Measurements from ENCODE around the gene SRGAP1.

SRGAP1 gene

DNA sequence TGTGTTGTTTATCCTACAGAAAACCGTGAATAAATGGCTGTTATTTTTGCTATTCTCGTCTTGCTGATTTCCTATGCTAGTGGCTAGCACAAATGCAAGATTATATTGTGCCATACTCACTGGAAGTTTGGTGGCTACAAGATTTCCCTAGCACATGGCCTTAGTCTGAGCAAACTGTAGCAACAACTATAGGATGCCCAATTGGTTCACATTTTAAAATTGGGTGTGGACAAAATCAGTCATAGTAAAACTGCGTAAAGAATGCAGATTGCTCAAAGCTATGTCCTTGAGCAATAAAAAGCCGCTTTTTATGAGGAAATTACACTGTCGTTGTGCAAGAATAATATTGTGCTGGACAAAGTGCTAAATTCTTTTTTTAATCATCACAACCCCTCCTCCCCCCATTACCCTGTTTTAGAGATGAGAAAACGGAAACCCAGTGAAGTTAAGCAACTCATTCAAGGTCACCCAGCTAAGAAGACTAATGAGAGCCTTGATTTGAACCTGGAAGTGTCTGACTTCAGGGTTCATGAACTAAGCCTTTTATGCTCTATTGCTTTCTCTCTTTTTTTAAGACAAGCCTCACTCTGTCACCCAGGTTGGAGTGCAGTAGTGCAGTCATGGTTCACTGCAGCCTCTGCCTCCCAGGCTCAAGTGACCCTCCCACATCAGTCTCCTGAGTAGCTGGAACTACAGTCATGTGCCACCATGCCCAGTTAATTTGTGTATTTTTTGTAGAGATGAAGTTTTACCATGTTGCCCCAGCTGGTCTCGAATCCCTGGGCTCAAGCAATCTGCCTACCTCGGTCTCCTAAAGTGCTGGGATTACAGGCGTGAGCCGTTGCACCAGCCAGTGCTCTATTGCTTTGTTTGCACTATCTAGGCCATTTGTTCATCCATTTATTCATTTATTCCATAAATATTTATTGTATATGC is 73.6 kb downstream of the SRGAP1 start:
- H3K4me1 ChIP-seq (ENCODE audit: control insufficient read depth, insufficient read depth, low read length): peaks cover 36% of the 10 kb centered on the region
- ChIA-PET POLR2A (no interaction called here), CTCF (interaction anchor here (1.4 kb wide), 1 partner anchor 51 kb away, joined by 3 read pairs; no protein-coding TSS in a partner anchor)
- no peak overlapping the region for H3K4me3 ChIP-seq (ENCODE audit: low read depth, low read length)
- no peaks in the 10 kb centered on the region for H3K9me3 ChIP-seq (ENCODE audit: control insufficient read depth, insufficient read depth, low read depth, low read length)
- no peaks in the 10 kb centered on the region for H3K36me3 ChIP-seq (ENCODE audit: control insufficient read depth in 2 of 2, insufficient read depth in 1 of 2, low read length in 2 of 2)
- H3K27ac ChIP-seq (ENCODE audit: extremely low read depth, low read depth, low read length): peak overlapping the region; percentile 6; the same call in 1 of the 2 replicates
- TF ChIP-seq ZBTB21 (tag by site-specific recombination; IDR thresholded peaks at IDR 0.05) (no peak), TSHZ1 (tag by site-specific recombination; IDR thresholded peaks at IDR 0.05; ENCODE audit: borderline replicate concordance) (no peak), ZNF830 (tag by site-specific recombination; IDR thresholded peaks at IDR 0.05; ENCODE audit: low read depth) (no peak), ZNF785 (tag by site-specific recombination; IDR thresholded peaks at IDR 0.05) (no peak), ZBTB48 (tag by site-specific recombination; IDR thresholded peaks at IDR 0.05) (0 out of 2 replicates have a peak, but pooled peaks have one; percentile 42), ZNF560 (tag by site-specific recombination; IDR thresholded peaks at IDR 0.05; ENCODE audit: borderline replicate concordance) (no peak), ZNF701 (tag by site-specific recombination; IDR thresholded peaks at IDR 0.05) (no peak), ZSCAN30 (tag by site-specific recombination; IDR thresholded peaks at IDR 0.05) (0 out of 2 replicates have a peak, but pooled peaks have one; percentile 29), HOXC10 (CRISPR knock-in tag; IDR thresholded peaks at IDR 0.05) (no peak), KLF9 (tag by site-specific recombination; IDR thresholded peaks at IDR 0.05; ENCODE audit: low read depth) (no peak), ZNF266 (tag by site-specific recombination; IDR thresholded peaks at IDR 0.05; ENCODE audit: low read depth) (no peak), ZNF202 (tag by site-specific recombination; IDR thresholded peaks at IDR 0.05; ENCODE audit: borderline replicate concordance) (no peak), ZNF16 (tag by site-specific recombination; IDR thresholded peaks at IDR 0.05; ENCODE audit: low read depth) (no peak), ZNF398 (tag by site-specific recombination; IDR thresholded peaks at IDR 0.05) (no peak), ZNF37A (tag by site-specific recombination; IDR thresholded peaks at IDR 0.05) (no peak), ZNF623 (tag by site-specific recombination; IDR thresholded peaks at IDR 0.05) (no peak), BCL11B (tag by site-specific recombination; IDR thresholded peaks at IDR 0.05; ENCODE audit: low read depth) (no peak), ZSCAN5A (tag by site-specific recombination; IDR thresholded peaks at IDR 0.05) (no peak), ZNF585B (tag by site-specific recombination; IDR thresholded peaks at IDR 0.05) (no peak), ZNF423 (tag by site-specific recombination; IDR thresholded peaks at IDR 0.05) (0 out of 2 replicates have a peak, but pooled peaks have one; percentile 7), ZNF776 (tag by site-specific recombination; IDR thresholded peaks at IDR 0.05; ENCODE audit: borderline replicate concordance) (no peak), ZBTB17 (tag by site-specific recombination; IDR thresholded peaks at IDR 0.05) (peak; percentile 12; the same call in 1 of the 2 replicates), ZNF548 (tag by site-specific recombination; IDR thresholded peaks at IDR 0.05) (no peak), KLF8 (tag by site-specific recombination; IDR thresholded peaks at IDR 0.05) (no peak), ZBTB26 (tag by site-specific recombination; optimal IDR thresholded peaks at IDR 0.05) (no peak), ZNF112 (tag by site-specific recombination; IDR thresholded peaks at IDR 0.05) (no peak), GLI2 (tag by site-specific recombination; IDR thresholded peaks at IDR 0.05; ENCODE audit: borderline replicate concordance, low read depth) (no peak)
- TF ChIP-seq, protein P1, sequence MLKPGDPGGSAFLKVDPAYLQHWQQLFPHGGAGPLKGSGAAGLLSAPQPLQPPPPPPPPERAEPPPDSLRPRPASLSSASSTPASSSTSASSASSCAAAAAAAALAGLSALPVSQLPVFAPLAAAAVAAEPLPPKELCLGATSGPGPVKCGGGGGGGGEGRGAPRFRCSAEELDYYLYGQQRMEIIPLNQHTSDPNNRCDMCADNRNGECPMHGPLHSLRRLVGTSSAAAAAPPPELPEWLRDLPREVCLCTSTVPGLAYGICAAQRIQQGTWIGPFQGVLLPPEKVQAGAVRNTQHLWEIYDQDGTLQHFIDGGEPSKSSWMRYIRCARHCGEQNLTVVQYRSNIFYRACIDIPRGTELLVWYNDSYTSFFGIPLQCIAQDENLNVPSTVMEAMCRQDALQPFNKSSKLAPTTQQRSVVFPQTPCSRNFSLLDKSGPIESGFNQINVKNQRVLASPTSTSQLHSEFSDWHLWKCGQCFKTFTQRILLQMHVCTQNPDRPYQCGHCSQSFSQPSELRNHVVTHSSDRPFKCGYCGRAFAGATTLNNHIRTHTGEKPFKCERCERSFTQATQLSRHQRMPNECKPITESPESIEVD (tag by site-specific recombination; IDR thresholded peaks at IDR 0.05): peak; percentile 79
